Mesendoderm (in vitro differentiated cells): ENCODE data around the gene CISD2.
"Not testable (repeated sequence)": the region's sequence is repeated elsewhere in the genome, so short reads cannot be mapped to it uniquely, and the experiment has no call there.

ENCODE experiments used
- DNase-seq: peaks from one replicate; pipeline ENCODE4 v3.0.0; 2013
- H2AK5ac ChIP-seq: 2 replicates; pipeline ENCODE4 v1.6.1; 2013; ENCODE audit warnings: low read length, inconsistent platforms
- H2BK120ac ChIP-seq: 2 replicates; pipeline ENCODE4 v1.6.1; 2013; ENCODE audit warnings: low read depth, mild to moderate bottlenecking, low read length, moderate library complexity, mixed read lengths
- H2BK15ac ChIP-seq: replicated peaks from 2 replicates; pipeline ENCODE4 v1.6.1; 2013; ENCODE audit warnings: low read depth, mild to moderate bottlenecking, moderate library complexity
- H2BK5ac ChIP-seq: 2 replicates; pipeline ENCODE4 v1.6.1; 2013; ENCODE audit warnings: low read length, inconsistent platforms
- H3K18ac ChIP-seq: 2 replicates; pipeline ENCODE4 v1.6.1; 2013; ENCODE audit warnings: mild to moderate bottlenecking, low read length, mixed read lengths
- H3K23ac ChIP-seq: one replicate; pipeline ENCODE4 v1.6.1; 2013; ENCODE audit warnings: low read length
- H3K27ac ChIP-seq: 2 replicates; pipeline ENCODE4 v1.5.1; 2013; ENCODE audit warnings: low read depth, mild to moderate bottlenecking, inconsistent platforms, low read length, moderate library complexity
- H3K27me3 ChIP-seq: 2 replicates; pipeline ENCODE4 v1.6.1; 2013; ENCODE audit warnings: low read length, control low read depth, mild to moderate bottlenecking, inconsistent platforms; ENCODE audit not compliant: insufficient read depth, poor library complexity
- H3K36me3 ChIP-seq: 2 replicates; pipeline ENCODE4 v1.6.1; 2013; ENCODE audit warnings: low read length, inconsistent platforms; ENCODE audit not compliant: control insufficient read depth, insufficient read depth
- H3K4ac ChIP-seq: one replicate; pipeline ENCODE4 v1.6.1; 2013; ENCODE audit warnings: low read depth, mild to moderate bottlenecking, low read length, moderate library complexity
- H3K4me1 ChIP-seq: 2 replicates; pipeline ENCODE4 v1.6.1; 2013; ENCODE audit warnings: low read depth, low read length, inconsistent platforms; ENCODE audit not compliant: control insufficient read depth
- H3K4me2 ChIP-seq: 2 replicates; pipeline ENCODE4 v1.6.1; 2013; ENCODE audit warnings: low read length
- H3K4me3 ChIP-seq: 2 replicates; pipeline ENCODE4 v1.5.1; 2013; ENCODE audit warnings: mild to moderate bottlenecking, low read length
- H3K56ac ChIP-seq: one replicate; pipeline ENCODE4 v1.6.1; 2013; ENCODE audit warnings: low read length
- H3K79me1 ChIP-seq: 2 replicates; pipeline ENCODE4 v1.6.1; 2013; ENCODE audit warnings: low read length, inconsistent platforms
- H3K79me2 ChIP-seq: 2 replicates; pipeline ENCODE4 v1.6.1; 2013; ENCODE audit warnings: mild to moderate bottlenecking, low read length; ENCODE audit not compliant: control insufficient read depth, insufficient read depth
- H3K9ac ChIP-seq: 2 replicates; pipeline ENCODE4 v1.6.1; 2013; ENCODE audit warnings: low read length, inconsistent platforms
- H4K5ac ChIP-seq: one replicate; pipeline ENCODE4 v1.6.1; 2013; ENCODE audit warnings: low read length
- H4K8ac ChIP-seq: one replicate; pipeline ENCODE4 v1.6.1; 2013; ENCODE audit warnings: low read depth, mild to moderate bottlenecking, control low read depth, low read length, moderate library complexity
- WGBS: extraction: QIAGEN DNeasy Blood & Tissue Kit; methylation state at CpG from one replicate; pipeline ENCODE4 v1.1.7; 2013; ENCODE audit warnings: low lambda C conversion rate, missing lambda C conversion rate; ENCODE audit not compliant: insufficient coverage; ENCODE audit errors: extremely low coverage; 5-methylcytosine and 5-hydroxymethylcytosine counted together

CISD2 gene

DNA sequence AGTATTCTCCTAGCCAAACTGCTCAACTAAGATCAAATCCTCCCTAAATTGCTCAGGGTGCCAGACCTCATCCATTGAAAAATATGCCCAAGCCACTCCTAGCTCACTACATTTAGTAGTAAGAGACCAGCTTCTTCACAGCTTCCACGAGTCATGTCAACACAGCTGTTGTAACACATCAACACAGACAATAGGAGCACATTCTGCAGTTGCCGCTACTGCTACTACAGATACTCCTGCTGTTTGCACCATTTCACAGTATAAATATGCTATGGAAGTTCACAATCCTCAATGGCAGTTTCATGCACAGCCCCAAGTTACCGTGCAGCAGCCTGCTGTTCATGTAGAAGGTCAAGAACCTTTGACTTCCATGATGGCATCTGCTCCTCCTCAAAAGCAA lies 28.8 kb downstream of the CISD2 start:
- H2BK15ac ChIP-seq, DNase-seq, H3K79me2 ChIP-seq, H3K4ac ChIP-seq, H3K27me3 ChIP-seq, H3K36me3 ChIP-seq, H3K4me2 ChIP-seq, H4K5ac ChIP-seq, H3K56ac ChIP-seq, H2AK5ac ChIP-seq, H3K23ac ChIP-seq, H2BK5ac ChIP-seq, H3K9ac ChIP-seq, H4K8ac ChIP-seq, H3K79me1 ChIP-seq, H3K18ac ChIP-seq, H3K27ac ChIP-seq, H3K4me1 ChIP-seq, H3K4me3 ChIP-seq, H2BK120ac ChIP-seq: not testable (repeated sequence)
- WGBS: no CpG with 5 or more reads among the region's 3 CpGs

DNA sequence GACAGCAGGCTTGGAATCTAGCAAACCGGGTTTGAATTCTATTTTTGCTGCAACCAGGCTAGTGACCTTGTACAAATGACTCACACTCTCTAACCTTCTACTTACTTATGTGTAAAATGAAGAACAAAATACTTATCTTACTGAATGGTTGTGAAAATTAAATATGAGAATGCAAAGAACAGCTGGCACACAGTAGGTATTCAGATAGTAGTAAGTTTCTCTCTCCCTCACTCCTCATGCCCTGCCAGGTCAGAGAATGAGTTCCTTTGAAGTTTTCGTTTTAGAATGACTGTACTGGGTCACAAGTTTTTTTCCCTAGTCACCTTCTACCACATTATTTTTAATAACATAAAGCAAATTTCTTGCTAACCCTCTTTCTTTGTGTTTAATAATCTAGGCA lies 33.0 kb downstream of the CISD2 start:
- no peaks in the 10 kb centered on the region for H3K27me3 ChIP-seq
- H3K27ac ChIP-seq: no peak overlapping the region
- no peaks in the 10 kb centered on the region for H3K4me1 ChIP-seq
- WGBS: no CpG with 5 or more reads among the region's 2 CpGs
- H3K56ac ChIP-seq: no peak overlapping the region
- H3K4me3 ChIP-seq: no peak overlapping the region
- H2BK15ac ChIP-seq: no peak overlapping the region
- H3K4ac ChIP-seq: no peak overlapping the region
- no peak overlapping the region for H3K9ac ChIP-seq
- no peak for DNase-seq
- no peaks in the 10 kb centered on the region for H3K36me3 ChIP-seq
- no peaks in the 10 kb centered on the region for H3K79me1 ChIP-seq
- no peak overlapping the region for H4K5ac ChIP-seq
- no peak overlapping the region for H2BK120ac ChIP-seq
- no peak overlapping the region for H4K8ac ChIP-seq
- H2AK5ac ChIP-seq: no peak overlapping the region
- no peak overlapping the region for H3K23ac ChIP-seq
- H2BK5ac ChIP-seq: no peak overlapping the region
- H3K18ac ChIP-seq: no peak overlapping the region
- no peak overlapping the region for H3K4me2 ChIP-seq
- H3K79me2 ChIP-seq: no peaks in the 10 kb centered on the region

DNA sequence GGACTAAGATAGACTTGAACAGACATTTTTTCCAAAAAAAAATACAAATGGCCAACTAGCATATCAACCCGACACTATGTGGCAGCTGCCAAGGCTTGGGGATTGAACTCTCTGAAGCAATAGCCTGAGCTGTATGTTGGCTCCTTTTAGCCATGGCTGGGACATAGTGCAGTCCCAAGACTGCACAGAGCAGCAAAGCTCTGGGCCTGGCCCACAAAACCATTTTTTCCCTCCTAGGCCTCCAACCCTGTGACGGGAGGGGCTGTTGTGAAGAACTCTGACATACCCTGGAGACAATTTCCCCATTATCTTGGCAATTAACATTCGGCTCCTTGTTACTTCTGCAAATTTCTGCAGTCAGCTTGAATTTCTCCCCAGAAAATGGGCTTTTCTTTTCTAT lies 50.1 kb downstream of the CISD2 start:
- no peak overlapping the region for H3K23ac ChIP-seq
- H3K36me3 ChIP-seq: no peaks in the 10 kb centered on the region
- no CpG with 5 or more reads among the region's 3 CpGs for WGBS

DNA sequence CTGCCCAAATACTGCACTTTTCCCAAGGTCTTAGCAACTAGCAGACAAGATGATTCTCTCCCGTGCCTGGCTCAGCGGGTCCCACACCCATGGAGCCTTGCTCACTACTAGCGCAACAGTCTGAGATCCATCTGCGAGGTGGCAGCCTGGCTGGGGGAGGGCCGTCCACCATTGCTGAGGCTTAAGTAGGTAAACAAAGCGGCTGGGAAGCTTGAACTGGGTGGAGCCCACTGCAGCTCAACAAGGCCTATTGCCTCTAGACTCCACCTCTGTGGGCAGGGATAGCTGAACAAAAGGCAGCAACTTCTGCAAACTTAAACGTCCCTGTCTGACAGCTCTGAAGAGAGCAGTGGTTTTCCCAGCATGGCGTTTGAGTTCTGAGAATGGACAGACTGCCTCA lies 50.9 kb downstream of the CISD2 start:
- H3K4me2 ChIP-seq, H2AK5ac ChIP-seq, DNase-seq, H4K8ac ChIP-seq, H3K27ac ChIP-seq, H4K5ac ChIP-seq, H3K4ac ChIP-seq, H2BK120ac ChIP-seq, H2BK5ac ChIP-seq, H2BK15ac ChIP-seq, H3K18ac ChIP-seq, H3K4me1 ChIP-seq, H3K36me3 ChIP-seq, H3K27me3 ChIP-seq, H3K4me3 ChIP-seq, H3K56ac ChIP-seq, H3K23ac ChIP-seq, H3K9ac ChIP-seq, H3K79me1 ChIP-seq, H3K79me2 ChIP-seq: not testable (repeated sequence)
- no CpG with 5 or more reads among the region's 8 CpGs for WGBS

More for the DNA sequence above, 50.1 kb downstream of the CISD2 start:
- no peak overlapping the region for H2BK120ac ChIP-seq
- no peak overlapping the region for H4K8ac ChIP-seq
- H3K79me1 ChIP-seq: no peaks in the 10 kb centered on the region
- no peak overlapping the region for H3K4me2 ChIP-seq
- H3K4ac ChIP-seq: no peak overlapping the region
- H3K27me3 ChIP-seq: no peaks in the 10 kb centered on the region
- no peak overlapping the region for H2BK5ac ChIP-seq
- H3K79me2 ChIP-seq: no peaks in the 10 kb centered on the region
- no peaks in the 10 kb centered on the region for H3K4me1 ChIP-seq
- no peak overlapping the region for H3K4me3 ChIP-seq
- H3K9ac ChIP-seq: no peak overlapping the region
- no peak overlapping the region for H2AK5ac ChIP-seq
- H4K5ac ChIP-seq: no peak overlapping the region
- DNase-seq: no peak
- no peak overlapping the region for H2BK15ac ChIP-seq
- no peak overlapping the region for H3K27ac ChIP-seq
- no peak overlapping the region for H3K18ac ChIP-seq
- H3K56ac ChIP-seq: no peak overlapping the region

DNA sequence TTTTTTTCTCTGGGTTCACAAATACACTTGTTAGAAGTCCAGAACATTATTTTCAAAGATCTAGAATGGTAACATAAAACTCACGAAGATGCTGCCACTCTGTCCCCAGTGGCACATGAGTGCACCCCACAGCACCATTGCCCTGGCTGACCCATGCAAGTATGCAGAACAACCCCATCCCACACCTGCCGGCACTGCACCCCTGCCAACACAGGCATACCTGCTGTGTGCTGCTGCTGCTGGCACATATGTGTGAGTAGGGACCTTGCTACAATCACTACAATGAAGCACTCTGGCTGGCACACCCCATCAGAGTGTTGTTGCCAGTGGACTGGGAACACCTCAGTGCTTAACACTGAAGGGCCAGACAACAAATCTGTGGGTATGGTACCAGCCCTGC lies 66.9 kb downstream of the CISD2 start:
- H3K27ac ChIP-seq: no peak overlapping the region
- H3K23ac ChIP-seq: no peak overlapping the region
- no peaks in the 10 kb centered on the region for H3K79me2 ChIP-seq
- no peaks in the 10 kb centered on the region for H3K36me3 ChIP-seq
- no peak overlapping the region for H4K5ac ChIP-seq
- H3K4me2 ChIP-seq: no peak overlapping the region
- no peak overlapping the region for H3K56ac ChIP-seq
- no peak overlapping the region for H2BK15ac ChIP-seq
- H3K4ac ChIP-seq: no peak overlapping the region
- no peak overlapping the region for H3K9ac ChIP-seq
- no CpG with 5 or more reads among the region's 2 CpGs for WGBS
- H3K4me3 ChIP-seq: no peak overlapping the region
- no peaks in the 10 kb centered on the region for H3K27me3 ChIP-seq
- H2AK5ac ChIP-seq: no peak overlapping the region
- no peak overlapping the region for H4K8ac ChIP-seq
- no peak for DNase-seq
- H2BK5ac ChIP-seq: no peak overlapping the region
- no peak overlapping the region for H3K18ac ChIP-seq
- no peak overlapping the region for H2BK120ac ChIP-seq
- H3K79me1 ChIP-seq: no peaks in the 10 kb centered on the region
- H3K4me1 ChIP-seq: no peaks in the 10 kb centered on the region

DNA sequence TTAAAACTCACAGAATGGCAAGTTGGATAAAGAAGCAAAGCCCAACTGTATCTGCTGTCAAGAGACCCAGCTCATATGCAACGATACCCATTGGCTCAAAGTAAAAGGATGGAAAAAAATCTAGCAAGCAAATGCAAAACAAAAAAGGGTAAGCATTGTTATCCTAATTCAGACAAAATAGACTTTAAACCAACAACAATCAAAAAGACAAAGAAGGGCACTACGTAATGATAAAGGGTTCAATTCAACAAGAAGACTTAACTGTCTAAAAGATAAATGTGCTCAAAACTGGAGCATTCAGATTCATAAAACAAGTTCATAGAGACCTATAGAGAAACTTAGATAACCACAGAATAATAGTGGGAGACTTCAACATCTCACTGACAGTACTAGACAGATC lies 69.3 kb downstream of the CISD2 start:
- not testable (repeated sequence) for H2BK15ac ChIP-seq, H4K8ac ChIP-seq, H3K4ac ChIP-seq, H3K36me3 ChIP-seq, H2BK120ac ChIP-seq, H3K4me2 ChIP-seq, H3K56ac ChIP-seq, H2BK5ac ChIP-seq, H3K18ac ChIP-seq, H4K5ac ChIP-seq, H3K4me1 ChIP-seq, H2AK5ac ChIP-seq, H3K9ac ChIP-seq, H3K4me3 ChIP-seq, H3K79me1 ChIP-seq, H3K79me2 ChIP-seq, H3K27ac ChIP-seq, DNase-seq, H3K23ac ChIP-seq, H3K27me3 ChIP-seq
- WGBS: no CpG with 5 or more reads among the region's 2 CpGs
